ENCODE measurements around the gene ANOS1.

GRCh38 chrX:8607326-8607725 is 124.6 kb downstream of the ANOS1 start:
- TF ChIP-seq CTCF (IDR thresholded peaks at IDR 0.05; ENCODE audit: extremely low read depth in 1 of 2, insufficient read depth in 1 of 2, low read depth in 1 of 2, low read length in 2 of 2), result no peak
- TF ChIP-seq MYC (IDR thresholded peaks at IDR 0.05; ENCODE audit: low read depth, low read length), result no peak
- TF ChIP-seq POLR2A (IDR thresholded peaks at IDR 0.05; ENCODE audit: low read depth, low read length), result no peak
- no peak for TF ChIP-seq EZH2 (IDR thresholded peaks at IDR 0.05; ENCODE audit: borderline replicate concordance, low read depth, low read length, severe bottlenecking)
- no peak for TF ChIP-seq GATA2 (IDR thresholded peaks at IDR 0.05; ENCODE audit: insufficient read depth, insufficient read length, low read depth, low read length)
- TF ChIP-seq POLR2AphosphoS5 (IDR thresholded peaks at IDR 0.05; ENCODE audit: insufficient read depth, low read depth, low read length), result no peak
- TF ChIP-seq MAX (IDR thresholded peaks at IDR 0.05; ENCODE audit: insufficient read depth, insufficient read length), result no peak
- peak; percentile 32 for TF ChIP-seq FOS (IDR thresholded peaks at IDR 0.05; ENCODE audit: borderline replicate concordance, insufficient read depth, low read length)
- TF ChIP-seq JUN (IDR thresholded peaks at IDR 0.05; ENCODE audit: borderline replicate concordance, insufficient read depth, insufficient read length, low read depth), result peak; percentile 11

Data from endothelial cell of umbilical vein (primary cell).